Body of pancreas (tissue), 4 donors: ENCODE results near the gene DMRT2.

Experiments used
- POLR2A ChIP-seq, 3 donors: fragments of 450-650 bp; IDR thresholded peaks; one replicate each; pipeline ENCODE4 v1.6.1; 2016; ENCODE audit warnings: antibody characterized with exemption in 3 of 3, mild to moderate bottlenecking in 2 of 3
- TF ChIP-seq, protein P1 (sequence below), 7 experiments: fragments of 450-650 bp in 4 of 7; fragments of 200-600 bp in 3 of 7; sonication (generic) in 3 of 7; IDR thresholded peaks; one replicate each; pipeline ENCODE4 v1.5.1; 2016 to 2019; ENCODE audit warnings: antibody characterized with exemption in 7 of 7

DNA sequence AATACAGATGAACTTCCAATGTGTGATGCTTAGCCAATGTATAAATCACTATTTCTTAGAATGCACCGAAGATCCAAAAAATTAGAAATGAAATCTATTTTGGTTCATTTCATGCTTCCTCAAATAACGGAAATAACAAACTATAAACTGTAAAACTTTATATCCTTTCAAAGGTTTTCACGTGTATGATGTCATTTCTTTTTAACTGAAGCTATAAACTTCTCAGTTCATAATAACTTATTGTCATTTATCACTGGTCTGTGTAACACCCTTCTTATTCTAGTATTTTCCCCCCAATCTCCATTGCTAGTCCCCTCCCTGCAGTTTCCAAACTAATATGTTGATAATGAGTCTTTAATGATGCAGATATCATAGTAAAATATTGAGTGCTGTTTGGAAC, 36.4 kb downstream of the DMRT2 start:
- TF ChIP-seq, protein P1, sequence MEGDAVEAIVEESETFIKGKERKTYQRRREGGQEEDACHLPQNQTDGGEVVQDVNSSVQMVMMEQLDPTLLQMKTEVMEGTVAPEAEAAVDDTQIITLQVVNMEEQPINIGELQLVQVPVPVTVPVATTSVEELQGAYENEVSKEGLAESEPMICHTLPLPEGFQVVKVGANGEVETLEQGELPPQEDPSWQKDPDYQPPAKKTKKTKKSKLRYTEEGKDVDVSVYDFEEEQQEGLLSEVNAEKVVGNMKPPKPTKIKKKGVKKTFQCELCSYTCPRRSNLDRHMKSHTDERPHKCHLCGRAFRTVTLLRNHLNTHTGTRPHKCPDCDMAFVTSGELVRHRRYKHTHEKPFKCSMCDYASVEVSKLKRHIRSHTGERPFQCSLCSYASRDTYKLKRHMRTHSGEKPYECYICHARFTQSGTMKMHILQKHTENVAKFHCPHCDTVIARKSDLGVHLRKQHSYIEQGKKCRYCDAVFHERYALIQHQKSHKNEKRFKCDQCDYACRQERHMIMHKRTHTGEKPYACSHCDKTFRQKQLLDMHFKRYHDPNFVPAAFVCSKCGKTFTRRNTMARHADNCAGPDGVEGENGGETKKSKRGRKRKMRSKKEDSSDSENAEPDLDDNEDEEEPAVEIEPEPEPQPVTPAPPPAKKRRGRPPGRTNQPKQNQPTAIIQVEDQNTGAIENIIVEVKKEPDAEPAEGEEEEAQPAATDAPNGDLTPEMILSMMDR (IDR thresholded peaks at IDR 0.05): no peak
- no peak for TF ChIP-seq POLR2A (IDR thresholded peaks at IDR 0.05)
